ENCODE data around the gene DSCAML1. TPM values are rescaled to one million over a fixed set of nuclear protein-coding genes. Genes with fewer than 3 reads are reported as not detected.

The DSCAML1 gene
- total RNA-seq, 2 experiments from 2014 or later = 0.29 to 0.67 TPM

- POLR2A ChIA-PET = no interaction called here
- CTCF ChIA-PET = no interaction called here
- Mint-ChIP-seq H3K4me3 (no peak overlapping the region), H3K36me3 (no peaks in the 10 kb centered on the region), H3K27me3 (peaks cover 15% of the 10 kb centered on the region), H3K9me3 (no peaks in the 10 kb centered on the region), H3K27ac (no peak overlapping the region), H3K4me1 (ENCODE audit: low read depth) (peaks cover 3% of the 10 kb centered on the region)
- DNase-seq = no peak
- intact Hi-C loops (cut with micrococcal nuclease) = no loop called here
Observed at GRCh38 chr11:117704395-117705100, 92.5 kb downstream of the DSCAML1 start.

- H3K36me3 Mint-ChIP-seq = no peaks in the 10 kb centered on the region
- H3K27me3 Mint-ChIP-seq = peaks cover 18% of the 10 kb centered on the region
- H3K4me3 Mint-ChIP-seq = no peak overlapping the region
- H3K27ac Mint-ChIP-seq = no peak overlapping the region
- intact Hi-C loops (cut with micrococcal nuclease) = no loop called here
- peaks cover 3% of the 10 kb centered on the region for H3K4me1 Mint-ChIP-seq (ENCODE audit: low read depth)
- POLR2A ChIA-PET = no interaction called here
- CTCF ChIA-PET = interaction anchor here (1.3 kb wide), 1 partner anchor 277 kb away, joined by 4 read pairs; no protein-coding TSS in a partner anchor
- H3K9me3 Mint-ChIP-seq = no peaks in the 10 kb centered on the region
- DNase-seq = no peak
Observed at GRCh38 chr11:117702946-117703598, 93.9 kb downstream of the DSCAML1 start.

- Mint-ChIP-seq H3K36me3 (no peaks in the 10 kb centered on the region), H3K4me3 (no peak overlapping the region), H3K9me3 (no peaks in the 10 kb centered on the region), H3K4me1 (ENCODE audit: low read depth) (peaks cover 3% of the 10 kb centered on the region), H3K27ac (no peak overlapping the region), H3K27me3 (peaks cover 18% of the 10 kb centered on the region)
- ChIA-PET CTCF (interaction anchor here (1.3 kb wide), 1 partner anchor 276 kb away, joined by 4 read pairs; no protein-coding TSS in a partner anchor), POLR2A (no interaction called here)
- intact Hi-C loops (cut with micrococcal nuclease) = no loop called here
- no peak for DNase-seq
Observed at GRCh38 chr11:117701781-117702180, 95.2 kb downstream of the DSCAML1 start.

DNA sequence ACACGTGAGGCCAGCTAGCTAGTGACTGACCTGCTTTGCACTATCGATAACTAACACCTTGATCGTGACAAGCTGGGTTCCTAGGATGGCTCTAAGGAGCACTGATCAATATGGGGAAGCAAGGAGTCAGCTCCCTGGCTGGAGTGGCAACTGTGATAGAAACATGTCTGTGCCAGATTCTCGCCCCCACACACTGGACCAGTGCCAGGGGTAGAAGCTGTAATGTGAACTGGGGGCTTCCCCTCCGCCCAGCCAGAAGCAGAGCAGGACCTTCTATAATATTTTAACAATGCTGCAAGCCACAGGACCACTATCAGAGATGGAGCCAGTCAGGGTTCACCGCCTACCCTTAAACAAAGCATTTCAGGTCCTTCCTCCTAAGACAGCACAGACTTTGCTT lies 96.5 kb downstream of the DSCAML1 start:
- H3K27me3 Mint-ChIP-seq = peaks cover 18% of the 10 kb centered on the region
- no peaks in the 10 kb centered on the region for H3K9me3 Mint-ChIP-seq
- H3K4me3 Mint-ChIP-seq = no peak overlapping the region
- DNase-seq = no peak
- intact Hi-C loops (cut with micrococcal nuclease) = no loop called here
- POLR2A ChIA-PET = no interaction called here
- H3K4me1 Mint-ChIP-seq (ENCODE audit: low read depth) = peaks cover 3% of the 10 kb centered on the region
- CTCF ChIA-PET = no interaction called here
- H3K27ac Mint-ChIP-seq = no peak overlapping the region
- H3K36me3 Mint-ChIP-seq = no peaks in the 10 kb centered on the region

- H3K9me3 Mint-ChIP-seq = no peaks in the 10 kb centered on the region
- H3K4me3 Mint-ChIP-seq = no peak overlapping the region
- POLR2A ChIA-PET = interaction anchor here (0.6 kb wide), 1 partner anchor 379 kb away, joined by 3 read pairs; no protein-coding TSS in a partner anchor
- peaks cover 3% of the 10 kb centered on the region for H3K4me1 Mint-ChIP-seq (ENCODE audit: low read depth)
- CTCF ChIA-PET = no interaction called here
- intact Hi-C loops (cut with micrococcal nuclease) = no loop called here
- H3K27ac Mint-ChIP-seq = no peak overlapping the region
- H3K36me3 Mint-ChIP-seq = no peaks in the 10 kb centered on the region
- no peak for DNase-seq
- H3K27me3 Mint-ChIP-seq = peaks cover 15% of the 10 kb centered on the region
Observed at GRCh38 chr11:117697319-117697718, 99.7 kb downstream of the DSCAML1 start.

GRCh38 chr11:117696540-117696939 lies 100.5 kb downstream of the DSCAML1 start:
- H3K4me3 Mint-ChIP-seq = no peak overlapping the region
- intact Hi-C loops (cut with micrococcal nuclease) = no loop called here
- DNase-seq = no peak
- no peaks in the 10 kb centered on the region for H3K36me3 Mint-ChIP-seq
- H3K27me3 Mint-ChIP-seq = peaks cover 7% of the 10 kb centered on the region
- CTCF ChIA-PET = interaction anchor here (1.6 kb wide), 1 partner anchor 75 kb away, joined by 4 read pairs; no protein-coding TSS in a partner anchor
- H3K9me3 Mint-ChIP-seq = no peaks in the 10 kb centered on the region
- H3K4me1 Mint-ChIP-seq (ENCODE audit: low read depth) = no peaks in the 10 kb centered on the region
- POLR2A ChIA-PET = interaction anchor here (0.6 kb wide), 1 partner anchor 379 kb away, joined by 3 read pairs; no protein-coding TSS in a partner anchor
- H3K27ac Mint-ChIP-seq = no peak overlapping the region

DNA sequence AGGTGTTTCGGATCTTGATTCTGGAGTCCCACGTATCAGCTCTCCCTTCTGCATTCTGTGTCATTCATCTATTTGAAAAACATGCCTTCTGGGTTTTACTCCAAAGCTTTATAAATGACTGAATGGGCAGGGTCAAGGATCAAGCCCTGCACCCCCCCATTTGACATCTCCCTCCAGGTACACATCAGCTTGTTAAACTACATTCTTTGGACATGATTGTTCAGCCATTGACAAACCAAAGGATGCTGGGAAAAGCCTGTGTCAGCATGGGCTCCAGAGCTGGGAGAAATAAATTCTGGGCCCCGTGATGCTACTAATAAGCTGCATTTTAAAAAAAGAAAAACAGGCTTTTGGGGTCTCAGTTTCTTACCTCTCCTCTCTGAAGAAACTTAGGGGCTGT lies 103.7 kb downstream of the DSCAML1 start:
- Mint-ChIP-seq H3K4me1 (ENCODE audit: low read depth) (no peaks in the 10 kb centered on the region), H3K9me3 (no peaks in the 10 kb centered on the region), H3K27ac (no peak overlapping the region), H3K36me3 (no peaks in the 10 kb centered on the region), H3K4me3 (no peak overlapping the region), H3K27me3 (peaks cover 2% of the 10 kb centered on the region)
- intact Hi-C loops (cut with micrococcal nuclease) = no loop called here
- no peak for DNase-seq
- CTCF ChIA-PET = no interaction called here
- POLR2A ChIA-PET = no interaction called here

DNA sequence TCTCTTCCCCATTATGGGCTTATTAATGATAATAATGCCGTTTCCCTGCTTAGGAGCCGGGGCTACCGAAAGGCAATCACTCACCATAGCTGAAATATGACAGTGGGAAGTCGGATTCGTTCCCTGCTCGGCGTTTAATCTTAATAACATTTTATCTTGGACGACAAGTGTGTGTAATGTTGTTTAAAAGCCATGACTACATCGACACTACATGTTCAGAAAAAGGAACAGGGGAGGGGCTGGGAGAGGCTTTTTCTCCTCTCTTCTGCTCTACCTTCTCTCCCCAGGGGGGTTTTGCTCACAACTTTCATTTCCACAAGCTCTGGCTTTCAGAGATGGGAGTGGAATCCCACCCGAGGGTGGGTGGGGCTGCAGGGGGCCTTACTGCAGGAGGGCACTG lies 105.5 kb downstream of the DSCAML1 start:
- ChIA-PET POLR2A (no interaction called here), CTCF (no interaction called here)
- no peak overlapping the region for H3K4me3 Mint-ChIP-seq
- H3K9me3 Mint-ChIP-seq = no peaks in the 10 kb centered on the region
- H3K27me3 Mint-ChIP-seq = peaks cover 2% of the 10 kb centered on the region
- intact Hi-C loops (cut with micrococcal nuclease) = no loop called here
- H3K27ac Mint-ChIP-seq = no peak overlapping the region
- DNase-seq = no peak
- H3K4me1 Mint-ChIP-seq (ENCODE audit: low read depth) = no peaks in the 10 kb centered on the region
- no peaks in the 10 kb centered on the region for H3K36me3 Mint-ChIP-seq

DNA sequence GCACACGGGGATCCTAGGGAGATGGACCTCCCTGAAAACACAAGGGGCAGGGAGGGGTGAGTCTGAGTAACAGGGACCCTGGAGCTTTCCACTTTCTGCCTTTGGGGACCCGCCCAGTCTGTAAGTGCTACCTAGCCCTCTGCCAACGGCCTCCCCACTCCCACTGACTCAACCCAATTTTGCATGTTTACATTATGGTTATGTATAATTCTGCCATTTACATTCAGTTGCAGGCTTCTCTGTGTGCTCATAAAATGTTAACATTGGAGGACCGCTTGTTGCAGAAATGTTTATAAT lies 105.8 kb downstream of the DSCAML1 start:
- POLR2A ChIA-PET = no interaction called here
- no peak for DNase-seq
- intact Hi-C loops (cut with micrococcal nuclease) = no loop called here
- no peaks in the 10 kb centered on the region for H3K36me3 Mint-ChIP-seq
- no peaks in the 10 kb centered on the region for H3K9me3 Mint-ChIP-seq
- no peak overlapping the region for H3K4me3 Mint-ChIP-seq
- H3K27me3 Mint-ChIP-seq = peaks cover 2% of the 10 kb centered on the region
- CTCF ChIA-PET = no interaction called here
- no peaks in the 10 kb centered on the region for H3K4me1 Mint-ChIP-seq (ENCODE audit: low read depth)
- H3K27ac Mint-ChIP-seq = no peak overlapping the region

DNA sequence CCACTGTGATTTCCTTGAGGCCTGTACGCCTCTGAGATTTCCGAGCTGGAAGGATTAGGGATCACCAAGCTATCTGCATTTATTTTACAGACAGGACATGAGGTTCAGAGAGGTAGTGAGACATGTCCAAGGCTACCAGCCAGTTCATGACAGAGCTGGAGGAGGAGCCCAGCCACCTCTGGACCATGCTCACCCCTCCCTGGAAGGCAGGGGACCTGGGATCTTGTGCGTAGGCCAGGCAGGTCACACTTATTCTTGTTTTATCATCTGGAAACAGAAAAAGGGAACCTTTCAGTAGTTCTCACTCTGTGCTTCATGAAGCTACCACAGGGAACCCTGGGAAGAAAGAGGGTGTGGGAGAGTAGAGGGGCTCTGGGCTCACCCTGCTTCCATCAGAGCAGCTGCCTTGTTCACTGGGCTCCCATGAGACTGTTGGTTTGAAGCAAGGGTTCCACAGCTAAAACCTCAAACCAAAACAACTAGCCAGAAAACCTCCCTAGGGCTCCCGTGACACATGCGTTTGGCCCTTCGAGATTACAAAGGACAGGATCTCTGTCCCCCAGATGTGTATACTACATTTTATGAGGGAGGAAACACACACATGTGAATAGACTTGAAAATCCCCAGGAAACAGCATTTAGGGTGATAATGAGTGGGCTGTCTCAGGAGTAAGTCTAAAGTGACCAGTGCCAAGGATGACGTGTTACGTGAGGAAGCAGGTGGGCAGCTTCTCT lies 106.4 kb downstream of the DSCAML1 start:
- CTCF ChIA-PET = no interaction called here
- H3K4me3 Mint-ChIP-seq = no peak overlapping the region
- intact Hi-C loops (cut with micrococcal nuclease) = no loop called here
- no peak overlapping the region for H3K27ac Mint-ChIP-seq
- no peaks in the 10 kb centered on the region for H3K36me3 Mint-ChIP-seq
- no peaks in the 10 kb centered on the region for H3K4me1 Mint-ChIP-seq (ENCODE audit: low read depth)
- peaks cover 2% of the 10 kb centered on the region for H3K27me3 Mint-ChIP-seq
- DNase-seq = no peak
- POLR2A ChIA-PET = no interaction called here
- no peaks in the 10 kb centered on the region for H3K9me3 Mint-ChIP-seq

GRCh38 chr11:117688255-117688797 lies 108.7 kb downstream of the DSCAML1 start:
- Mint-ChIP-seq H3K27me3 (peaks cover 2% of the 10 kb centered on the region), H3K9me3 (no peaks in the 10 kb centered on the region), H3K36me3 (no peaks in the 10 kb centered on the region), H3K27ac (no peak overlapping the region), H3K4me3 (no peak overlapping the region), H3K4me1 (ENCODE audit: low read depth) (no peaks in the 10 kb centered on the region)
- intact Hi-C loops (cut with micrococcal nuclease) = no loop called here
- CTCF ChIA-PET = no interaction called here
- POLR2A ChIA-PET = no interaction called here
- no peak for DNase-seq

DNA sequence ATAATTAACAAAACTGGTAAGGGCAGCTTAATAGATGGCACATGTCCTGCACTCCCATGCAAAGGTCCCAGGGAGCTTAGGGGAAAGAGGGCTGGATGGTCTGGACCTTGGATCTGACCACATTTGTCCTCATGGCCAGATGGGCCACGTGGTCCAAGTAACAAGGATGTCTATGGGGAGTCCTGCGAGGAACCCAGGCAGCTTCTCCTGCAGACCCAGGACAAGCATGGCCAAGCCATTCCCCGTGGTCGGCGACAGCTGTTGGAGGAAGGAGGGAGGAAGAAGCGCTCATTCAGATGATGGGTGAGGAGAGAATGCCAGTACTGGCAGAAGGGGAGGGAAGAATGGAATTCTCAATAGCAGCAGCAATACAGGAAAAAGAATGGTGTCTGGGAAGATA lies 109.2 kb downstream of the DSCAML1 start:
- ChIA-PET POLR2A (no interaction called here), CTCF (no interaction called here)
- no peak overlapping the region for H3K4me3 Mint-ChIP-seq
- H3K9me3 Mint-ChIP-seq = no peaks in the 10 kb centered on the region
- intact Hi-C loops (cut with micrococcal nuclease) = no loop called here
- peaks cover under 1% of the 10 kb centered on the region for H3K27me3 Mint-ChIP-seq
- no peak overlapping the region for H3K27ac Mint-ChIP-seq
- H3K4me1 Mint-ChIP-seq (ENCODE audit: low read depth) = no peaks in the 10 kb centered on the region
- no peaks in the 10 kb centered on the region for H3K36me3 Mint-ChIP-seq
- no peak for DNase-seq
